ENCODE measurements around the gene AQP5.

Gene AQP5

DNA sequence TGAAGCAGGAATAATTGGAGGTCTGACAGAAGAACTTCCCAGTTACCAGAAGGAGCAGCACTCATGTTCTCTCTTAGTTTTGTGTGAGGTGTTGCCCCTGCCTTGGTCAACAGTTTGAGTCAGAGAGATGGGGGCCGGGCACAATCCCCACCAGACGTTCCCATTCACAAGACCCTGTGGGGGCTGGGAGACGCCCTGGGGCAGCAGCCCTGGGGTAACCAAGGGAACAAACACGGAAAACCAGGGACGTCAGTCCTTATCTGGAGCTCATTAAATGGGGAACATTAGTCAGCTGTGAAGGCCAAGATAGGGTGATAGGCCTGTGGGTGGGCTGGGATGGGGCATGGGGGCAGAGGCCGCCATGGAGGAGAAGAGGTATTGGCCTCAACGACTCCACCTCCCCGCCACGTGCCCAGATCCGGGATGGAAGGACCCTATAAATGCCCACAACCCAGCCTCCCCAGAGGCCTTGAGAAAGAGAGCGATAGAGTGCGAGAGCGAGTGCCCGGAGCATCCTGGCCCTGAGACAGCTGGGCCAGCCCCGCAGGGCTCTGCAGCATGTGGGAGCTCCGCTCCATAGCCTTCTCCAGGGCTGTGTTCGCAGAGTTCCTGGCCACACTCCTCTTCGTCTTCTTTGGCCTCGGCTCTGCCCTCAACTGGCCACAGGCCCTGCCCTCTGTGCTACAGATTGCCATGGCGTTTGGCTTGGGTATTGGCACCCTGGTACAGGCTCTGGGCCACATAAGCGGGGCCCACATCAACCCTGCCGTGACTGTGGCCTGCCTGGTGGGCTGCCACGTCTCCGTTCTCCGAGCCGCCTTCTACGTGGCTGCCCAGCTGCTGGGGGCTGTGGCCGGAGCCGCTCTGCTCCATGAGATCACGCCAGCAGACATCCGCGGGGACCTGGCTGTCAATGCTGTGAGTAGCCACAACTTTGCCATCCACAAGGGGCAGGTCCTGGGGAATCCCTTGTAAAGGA, 11.1 kb upstream of the AQP5 start, which contains the start of gene AQP2:
TSS of gene AQP2 (plus strand) at position 465 of the 979 bp plus-strand sequence. CDS start at position 559, 94 bp downstream.
- DNase-seq (ENCODE audit: low read depth): no peak

DNA sequence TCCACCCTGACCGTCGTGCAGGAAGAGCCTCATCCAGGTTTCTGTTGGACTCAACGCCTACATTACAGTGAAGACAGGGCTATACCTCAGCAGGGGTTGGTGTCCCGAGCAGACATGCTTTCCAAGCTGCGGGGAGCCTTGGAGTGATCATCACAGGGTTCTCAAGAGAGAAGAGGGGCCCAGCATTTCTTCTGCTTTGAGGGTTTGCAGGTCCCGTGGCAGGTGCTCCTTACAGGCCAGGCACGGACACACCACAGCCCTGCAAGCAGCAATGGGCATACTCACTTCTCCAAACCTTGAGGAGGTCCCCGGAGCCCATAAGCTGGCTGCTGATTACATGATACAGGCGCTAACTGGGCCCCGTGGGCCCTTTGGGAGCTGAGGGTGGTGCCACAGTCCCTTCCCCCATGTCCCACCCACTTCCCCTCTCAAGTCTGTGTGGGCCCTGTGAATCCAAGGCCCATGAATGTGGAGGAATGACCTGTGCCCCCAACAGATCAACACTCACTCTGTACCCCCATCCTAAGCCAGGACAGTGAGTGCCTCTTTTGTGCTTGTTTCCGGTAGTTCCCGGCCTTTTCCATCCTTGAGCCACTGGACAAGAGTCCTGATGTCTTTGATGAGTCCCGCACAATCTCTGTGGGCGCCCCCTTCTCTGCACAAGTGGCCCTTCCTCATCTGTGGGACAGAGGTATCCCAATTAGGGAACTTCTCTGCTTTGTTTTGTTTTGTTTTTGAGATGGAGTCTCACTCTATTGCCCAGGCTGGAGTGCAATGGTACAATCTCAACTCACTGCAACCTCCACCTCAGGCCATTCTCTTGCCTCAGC, 10.0 kb upstream of the AQP5 start:
- no peak for DNase-seq (ENCODE audit: low read depth)

DNA sequence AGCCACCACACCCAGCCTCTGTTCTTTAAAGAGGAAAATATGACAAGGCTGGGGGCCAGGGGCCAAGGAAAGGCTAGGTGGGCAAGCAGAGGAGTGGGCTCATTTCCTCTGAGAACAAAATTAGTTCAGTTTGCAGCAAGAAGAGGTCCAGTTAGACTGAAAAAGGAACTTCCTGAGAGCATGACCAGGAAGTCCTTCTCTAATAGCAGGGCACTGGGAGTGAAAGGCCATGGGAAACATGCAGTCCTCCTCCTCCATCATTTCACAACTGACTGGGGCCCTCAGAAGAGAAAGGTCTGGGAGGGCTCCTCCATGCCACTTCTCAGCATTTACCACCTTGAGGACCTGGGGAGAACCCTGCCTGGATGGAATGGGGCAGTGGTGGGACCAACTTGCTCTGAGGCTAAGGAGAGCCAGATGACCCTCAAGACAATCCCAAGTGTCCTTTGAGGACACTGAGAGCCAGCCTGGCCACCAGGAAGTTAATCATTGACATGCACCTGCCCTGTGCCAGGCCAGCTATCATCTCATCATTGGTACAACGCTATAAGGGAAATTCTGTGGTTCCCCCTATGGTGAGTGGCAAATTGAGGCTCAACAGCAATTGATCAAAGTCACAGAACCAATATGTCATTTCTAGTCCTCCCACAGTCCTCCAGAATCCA, 9.1 kb upstream of the AQP5 start:
- no peak for DNase-seq (ENCODE audit: low read depth)

DNA sequence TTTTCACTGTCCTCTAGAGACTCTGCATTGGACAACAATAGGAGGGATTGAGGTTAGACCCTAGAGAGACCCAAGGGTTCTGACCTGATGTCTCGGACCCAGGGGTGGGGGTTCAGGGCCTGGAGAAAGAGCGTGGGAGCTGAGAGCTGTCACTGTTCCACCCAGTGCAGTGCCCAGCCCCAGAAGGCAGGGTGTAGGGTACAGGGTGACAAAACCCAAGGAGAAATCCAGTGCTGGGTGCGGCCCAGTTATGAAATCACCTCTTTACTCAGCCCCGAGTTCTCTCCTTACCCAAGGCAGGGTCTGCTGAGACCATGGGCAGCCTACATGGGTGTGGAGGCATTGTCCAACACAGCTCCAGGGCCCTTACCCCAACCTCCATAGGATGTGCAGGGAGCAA, 8.5 kb upstream of the AQP5 start:
- no peak for DNase-seq (ENCODE audit: low read depth)

DNA sequence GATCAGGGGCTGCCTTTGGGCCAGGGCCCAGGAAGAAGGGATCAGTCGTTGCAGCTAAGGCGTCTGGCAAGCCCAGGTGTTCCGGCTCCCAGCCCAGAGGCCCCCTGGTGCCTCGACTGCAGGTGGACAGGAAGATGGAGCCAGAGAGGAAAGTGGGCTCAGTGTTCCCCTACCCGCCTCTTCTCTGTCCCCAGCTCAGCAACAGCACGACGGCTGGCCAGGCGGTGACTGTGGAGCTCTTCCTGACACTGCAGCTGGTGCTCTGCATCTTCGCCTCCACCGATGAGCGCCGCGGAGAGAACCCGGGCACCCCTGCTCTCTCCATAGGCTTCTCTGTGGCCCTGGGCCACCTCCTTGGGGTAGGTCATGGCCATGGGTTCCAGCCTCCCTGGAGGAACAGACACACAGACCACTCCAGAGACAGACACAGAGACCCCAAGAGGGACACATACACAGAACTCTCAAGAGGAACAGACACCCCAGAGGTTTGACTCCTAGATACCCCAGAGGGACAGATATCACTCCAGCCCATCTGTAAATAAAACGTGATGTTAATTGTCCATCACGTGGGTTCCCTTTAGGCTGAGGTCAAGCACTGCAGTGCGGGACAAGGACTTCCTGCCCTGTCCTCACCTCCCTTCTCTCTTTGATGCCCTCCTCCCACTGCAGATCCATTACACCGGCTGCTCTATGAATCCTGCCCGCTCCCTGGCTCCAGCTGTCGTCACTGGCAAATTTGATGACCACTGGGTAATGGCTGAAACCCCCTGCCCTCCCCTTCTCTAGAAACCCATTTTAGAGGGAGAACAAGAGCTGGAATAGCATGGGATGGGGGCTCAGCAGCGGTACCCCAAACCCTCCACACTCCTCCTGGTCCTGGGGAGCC, 7.5 kb upstream of the AQP5 start:
- DNase-seq (ENCODE audit: low read depth): no peak

DNA sequence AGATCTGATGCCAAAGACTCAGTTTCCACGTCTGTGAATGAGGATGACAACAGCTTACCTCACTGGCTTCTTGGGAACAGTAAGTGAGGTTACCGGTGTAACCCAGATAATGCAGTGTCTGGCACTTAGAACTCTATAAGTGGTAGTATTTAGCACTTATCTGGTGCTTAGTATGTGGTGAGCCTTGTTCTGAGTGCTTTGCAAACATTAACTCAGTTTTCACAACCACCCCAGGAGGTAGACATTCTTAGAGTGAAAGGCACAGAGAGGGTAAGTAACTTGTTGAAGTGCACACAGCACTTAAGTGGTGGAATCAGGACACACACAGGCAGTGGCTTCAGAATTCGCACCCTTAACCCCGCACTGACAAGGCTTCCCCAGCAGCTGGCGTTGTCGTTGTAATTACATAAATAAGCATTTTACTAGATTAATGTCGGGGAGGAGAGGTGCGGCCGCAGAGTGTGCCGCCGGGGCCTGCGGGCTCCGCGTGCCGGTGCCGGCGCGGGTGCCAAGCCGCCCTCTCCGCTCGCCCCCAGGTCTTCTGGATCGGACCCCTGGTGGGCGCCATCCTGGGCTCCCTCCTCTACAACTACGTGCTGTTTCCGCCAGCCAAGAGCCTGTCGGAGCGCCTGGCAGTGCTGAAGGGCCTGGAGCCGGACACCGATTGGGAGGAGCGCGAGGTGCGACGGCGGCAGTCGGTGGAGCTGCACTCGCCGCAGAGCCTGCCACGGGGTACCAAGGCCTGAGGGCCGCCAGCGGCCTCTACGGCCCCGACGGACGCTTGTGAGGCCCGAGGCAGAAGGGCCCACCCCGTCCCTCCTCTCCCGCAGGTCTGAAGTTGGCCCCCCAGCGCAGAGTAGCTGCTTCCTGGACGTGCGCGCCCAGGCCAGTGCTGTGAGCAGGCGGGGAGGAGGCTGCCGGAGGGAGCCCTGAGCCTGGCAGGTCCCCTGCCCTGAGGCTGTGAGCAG, 6.5 kb upstream of the AQP5 start:
- no peak for DNase-seq (ENCODE audit: low read depth)

DNA sequence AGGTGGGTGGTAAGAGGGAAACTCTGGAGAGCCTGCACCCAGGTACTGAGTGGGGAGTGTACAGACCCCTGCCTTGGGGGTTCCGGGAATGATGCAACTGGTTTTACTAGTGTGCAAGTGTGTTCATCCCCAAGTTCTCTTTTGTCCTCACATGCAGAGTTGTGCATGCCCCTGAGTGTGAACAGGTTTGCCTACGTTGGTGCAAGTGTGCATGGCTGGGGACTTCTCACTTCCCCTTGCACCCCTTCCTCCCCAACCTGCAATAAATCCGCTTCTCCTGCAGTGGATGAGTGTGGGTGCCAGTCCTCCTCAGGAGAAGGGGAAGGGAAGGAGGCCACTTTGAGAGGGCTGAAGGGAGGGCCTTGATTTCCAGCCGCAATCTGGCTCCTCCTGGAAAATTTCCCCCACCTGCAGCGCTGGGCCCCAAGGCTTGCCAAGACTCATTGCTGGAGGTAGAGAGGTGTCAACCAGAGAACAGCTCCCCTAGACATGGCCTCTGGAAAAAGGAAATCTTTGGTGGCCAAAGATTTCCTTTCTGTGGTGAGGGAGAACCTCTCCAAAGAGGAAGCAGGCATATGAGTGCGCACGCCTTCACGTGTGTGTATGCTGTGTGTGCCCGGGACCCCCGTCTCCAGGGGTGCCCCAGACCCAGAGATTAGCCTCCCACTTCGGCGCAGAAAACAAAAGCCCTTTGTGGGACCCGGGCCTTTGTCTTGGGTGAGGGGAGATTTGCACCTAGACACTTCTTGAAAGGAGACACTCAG, 5.6 kb upstream of the AQP5 start:
- no peak for DNase-seq (ENCODE audit: low read depth)

DNA sequence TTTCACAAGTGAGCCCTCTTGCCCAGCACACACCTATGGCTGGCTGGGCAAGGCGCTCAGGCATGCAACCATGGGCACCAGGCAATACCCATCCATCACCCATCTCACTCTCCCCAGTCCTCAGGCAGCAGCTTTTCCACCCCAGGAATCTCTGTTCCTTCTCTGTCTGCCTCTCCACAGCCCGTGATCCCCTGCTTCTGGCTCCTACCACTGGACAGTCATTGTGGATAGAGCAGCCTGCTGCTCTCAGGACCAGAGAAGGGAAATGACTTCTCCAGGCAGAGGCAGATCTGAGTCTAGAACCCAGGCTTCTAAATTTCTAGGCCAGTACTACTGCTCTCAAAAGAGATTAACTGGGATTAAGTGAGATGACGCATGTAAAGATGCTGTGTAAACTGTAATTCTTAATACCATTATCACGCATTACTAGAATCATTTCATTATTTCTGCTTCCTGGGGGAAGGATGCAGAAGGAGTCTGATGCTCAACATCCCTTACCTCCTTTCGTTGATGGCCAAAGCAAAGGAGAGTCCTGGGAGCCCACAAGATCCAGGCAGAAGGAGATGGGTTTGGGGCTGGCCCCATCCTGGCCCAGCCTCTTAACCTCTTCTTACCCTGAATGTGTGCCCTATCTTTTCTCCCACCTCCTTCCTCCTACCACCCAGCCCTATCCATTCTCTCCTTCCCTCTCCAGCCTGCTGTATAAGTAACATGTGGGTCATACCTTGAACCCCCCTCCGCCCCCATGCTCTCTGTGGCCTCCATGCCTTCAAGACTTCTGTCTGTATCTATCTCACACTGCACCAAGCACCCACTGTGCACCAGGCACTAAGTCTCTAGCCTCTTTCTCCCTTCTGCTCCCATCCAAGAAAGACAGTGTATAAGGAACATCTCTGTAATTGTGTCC, 4.8 kb upstream of the AQP5 start:
- DNase-seq (ENCODE audit: low read depth): no peak

DNA sequence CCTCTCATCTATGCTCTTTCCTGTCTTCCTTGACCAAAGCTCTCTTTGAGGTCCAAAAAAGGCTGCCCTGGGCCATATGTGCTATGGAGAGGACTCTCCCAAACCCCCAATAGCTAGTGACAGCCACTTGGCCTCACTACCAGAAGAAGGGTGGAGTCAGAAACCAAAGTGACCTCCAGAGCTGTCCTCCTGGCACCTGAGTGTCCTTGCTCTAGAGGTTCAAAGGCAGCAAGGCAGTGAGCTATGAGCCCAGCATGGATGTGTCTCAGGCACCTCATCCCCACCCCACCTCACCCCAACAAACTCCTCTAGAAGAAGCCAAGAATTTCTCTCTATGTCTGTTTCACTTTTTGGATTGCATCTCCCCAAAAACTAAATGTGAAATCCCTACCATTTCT, 4.1 kb upstream of the AQP5 start:
- DNase-seq (ENCODE audit: low read depth): no peak

DNA sequence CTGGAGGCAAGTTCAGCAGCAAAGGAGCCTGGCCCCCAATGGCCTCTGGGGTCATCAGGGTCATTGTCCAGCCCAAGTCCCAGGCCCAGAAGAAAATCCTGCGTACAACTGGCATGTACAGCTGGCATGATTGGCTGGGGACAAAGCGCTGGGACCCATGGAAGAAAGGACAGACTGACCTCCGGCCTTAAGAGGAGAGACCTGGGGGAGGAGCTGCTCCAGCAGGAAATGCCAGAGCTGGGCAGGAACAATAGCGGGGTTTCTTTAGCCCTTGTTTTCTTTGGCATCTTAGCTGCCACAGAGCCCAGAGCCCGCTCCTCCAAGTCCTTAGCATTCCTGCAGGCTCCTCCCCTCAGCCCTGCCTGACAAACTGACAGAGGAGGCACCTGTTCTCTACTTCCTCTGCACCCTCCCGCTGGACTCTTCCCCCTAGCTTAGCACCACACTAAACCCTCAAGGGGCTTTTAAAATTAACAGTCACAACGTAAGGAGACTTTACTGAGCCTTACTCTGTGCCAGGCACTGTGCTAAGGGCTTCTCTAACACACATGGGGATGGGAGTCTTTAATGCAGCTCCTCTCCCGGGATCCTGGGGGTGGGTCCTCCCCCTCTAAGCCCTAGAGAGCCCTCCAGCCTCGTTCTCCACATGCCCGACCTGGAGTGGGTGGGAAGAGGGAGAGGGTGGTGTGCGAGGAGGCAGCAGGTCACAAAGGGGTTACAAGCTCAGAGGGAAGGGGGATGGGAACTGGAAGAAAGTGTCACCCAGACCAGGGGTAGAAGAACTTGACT, 1.8 kb upstream of the AQP5 start:
- DNase-seq (ENCODE audit: low read depth): no peak

DNA sequence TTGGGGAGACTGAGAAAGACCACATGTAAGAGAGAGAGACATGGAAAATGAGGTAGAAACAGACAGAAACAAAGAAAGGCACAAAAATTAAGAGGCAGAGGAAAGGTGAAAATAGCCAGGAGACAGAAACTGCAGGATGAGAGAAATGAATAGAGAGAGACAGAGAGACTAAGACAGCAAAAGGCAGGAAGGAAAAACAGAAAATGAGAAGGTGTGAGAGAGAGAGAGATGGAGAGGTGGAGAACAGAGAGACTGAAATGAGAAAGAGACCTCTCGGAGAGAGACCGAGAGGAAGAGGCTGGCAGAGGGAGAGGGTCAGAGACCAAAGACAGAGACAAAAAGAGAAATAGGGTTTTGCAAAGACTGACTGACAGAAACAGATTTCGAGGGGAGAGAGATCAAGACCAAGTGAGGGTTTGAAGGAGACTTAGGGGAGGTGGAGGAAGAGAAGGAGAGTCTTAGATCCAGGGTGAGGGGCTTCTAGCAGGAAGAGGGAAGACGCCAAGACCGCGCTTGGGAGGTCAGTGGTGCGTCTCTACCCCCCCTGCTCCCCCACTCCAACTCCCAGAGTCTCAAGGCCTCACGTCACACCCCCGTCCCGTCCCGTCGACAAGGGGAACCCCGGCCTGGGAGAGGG, 1.1 kb upstream of the AQP5 start:
- DNase-seq (ENCODE audit: low read depth): no peak

DNA sequence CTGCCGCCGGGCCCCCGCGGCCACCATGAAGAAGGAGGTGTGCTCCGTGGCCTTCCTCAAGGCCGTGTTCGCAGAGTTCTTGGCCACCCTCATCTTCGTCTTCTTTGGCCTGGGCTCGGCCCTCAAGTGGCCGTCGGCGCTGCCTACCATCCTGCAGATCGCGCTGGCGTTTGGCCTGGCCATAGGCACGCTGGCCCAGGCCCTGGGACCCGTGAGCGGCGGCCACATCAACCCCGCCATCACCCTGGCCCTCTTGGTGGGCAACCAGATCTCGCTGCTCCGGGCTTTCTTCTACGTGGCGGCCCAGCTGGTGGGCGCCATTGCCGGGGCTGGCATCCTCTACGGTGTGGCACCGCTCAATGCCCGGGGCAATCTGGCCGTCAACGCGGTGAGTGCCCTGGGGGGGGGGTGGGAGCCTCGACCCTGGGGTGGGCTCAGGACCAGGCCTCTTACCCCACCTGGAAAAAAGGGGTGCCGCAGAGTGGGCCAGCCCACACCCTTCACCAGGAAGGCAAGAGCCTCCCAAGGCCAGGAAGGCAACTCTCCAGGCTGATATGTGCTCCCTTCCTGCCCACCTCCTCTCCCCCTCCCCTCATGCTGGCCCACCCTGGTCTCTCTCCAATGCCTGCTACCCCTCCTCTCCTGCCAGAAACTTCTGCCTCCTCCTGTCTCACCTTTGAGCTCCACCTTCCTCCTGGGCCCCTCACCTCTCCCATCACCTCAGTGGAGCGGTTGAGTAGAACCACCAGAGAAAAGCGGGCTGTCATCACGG, 507 bp downstream of the AQP5 start:
- no peak for DNase-seq (ENCODE audit: low read depth)

DNA sequence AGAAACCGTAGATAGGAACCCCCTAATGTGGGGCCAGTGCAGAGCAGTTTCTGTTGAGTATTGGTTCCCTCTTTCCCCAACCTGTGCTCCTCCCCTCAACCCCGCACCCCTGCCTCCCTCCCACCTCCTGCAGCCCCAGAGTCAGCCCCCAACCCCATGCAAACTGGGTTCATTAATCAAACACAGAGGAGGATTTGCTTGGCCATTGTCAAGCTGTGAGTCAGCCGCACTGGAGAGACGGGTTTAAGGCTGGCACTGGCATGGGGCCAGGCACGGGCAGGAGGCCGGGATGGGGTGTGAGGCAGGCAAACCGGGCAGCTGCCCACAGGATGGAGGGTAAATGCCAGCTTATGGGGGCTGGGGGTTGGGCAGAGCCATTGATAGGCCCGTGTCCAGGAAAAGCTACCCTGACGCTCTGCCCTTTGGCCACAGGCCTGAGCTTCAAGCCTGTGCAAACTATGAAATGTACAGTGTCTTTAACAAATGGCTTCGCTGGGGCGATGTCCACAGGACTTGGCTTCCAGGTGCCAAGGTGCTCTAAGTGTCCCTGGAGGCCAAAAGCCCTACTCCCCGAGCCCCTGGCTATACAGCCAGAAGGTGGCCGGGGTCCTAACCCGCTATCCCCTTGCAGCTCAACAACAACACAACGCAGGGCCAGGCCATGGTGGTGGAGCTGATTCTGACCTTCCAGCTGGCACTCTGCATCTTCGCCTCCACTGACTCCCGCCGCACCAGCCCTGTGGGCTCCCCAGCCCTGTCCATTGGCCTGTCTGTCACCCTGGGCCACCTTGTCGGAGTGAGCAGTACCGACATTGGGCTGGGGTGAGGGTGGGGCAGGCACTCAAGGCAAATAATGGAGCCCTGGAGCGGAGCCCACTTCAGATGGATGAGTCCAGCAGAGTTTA, 1.4 kb downstream of the AQP5 start:
- no peak for DNase-seq (ENCODE audit: low read depth)

DNA sequence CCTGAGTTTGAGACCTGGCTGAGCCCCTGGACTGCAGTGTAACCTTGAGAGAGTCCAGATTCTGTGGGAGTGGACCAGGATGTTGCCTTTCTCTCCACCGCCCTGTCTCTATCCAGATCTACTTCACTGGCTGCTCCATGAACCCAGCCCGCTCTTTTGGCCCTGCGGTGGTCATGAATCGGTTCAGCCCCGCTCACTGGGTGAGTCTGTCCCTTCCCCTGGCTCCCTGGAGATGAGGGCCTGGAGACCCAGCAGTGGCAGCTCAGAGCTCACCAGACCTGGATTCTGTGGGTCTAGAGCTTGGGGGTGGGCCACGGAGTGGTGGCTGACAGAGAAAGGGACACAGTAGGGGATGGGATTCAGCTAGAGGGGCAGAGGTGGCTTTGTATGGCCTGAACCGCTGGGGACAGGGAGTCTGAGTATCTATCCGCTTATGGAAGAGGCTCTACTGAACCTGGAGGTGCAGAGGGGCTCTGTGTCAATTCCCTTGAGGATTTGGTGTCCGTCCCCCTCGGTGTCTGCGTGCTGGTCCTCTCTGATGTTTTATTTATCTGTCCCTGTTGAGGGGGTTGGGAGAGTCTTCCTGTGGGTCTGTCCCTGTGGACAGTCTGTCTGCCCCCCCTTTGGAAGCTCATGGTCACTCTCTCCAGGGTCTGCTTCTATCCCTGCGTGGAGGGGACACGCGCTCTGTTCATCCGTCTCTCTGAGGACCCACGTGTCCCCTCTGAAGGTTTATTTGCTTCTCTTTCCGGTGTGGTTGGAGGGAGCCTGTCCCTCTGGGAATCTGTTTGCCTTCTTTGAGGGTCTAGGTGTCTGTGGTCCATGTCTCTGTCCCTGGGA, 2.5 kb downstream of the AQP5 start:
- DNase-seq (ENCODE audit: low read depth): no peak

Measured in stimulated activated CD4-positive, alpha-beta T cell treated with anti-CD3 and anti-CD28 coated beads, Interleukin-2, amount 100 ng/mL, for 4 hours (primary cell).